ENCODE data around the gene PTPRM.

PTPRM gene

DNA sequence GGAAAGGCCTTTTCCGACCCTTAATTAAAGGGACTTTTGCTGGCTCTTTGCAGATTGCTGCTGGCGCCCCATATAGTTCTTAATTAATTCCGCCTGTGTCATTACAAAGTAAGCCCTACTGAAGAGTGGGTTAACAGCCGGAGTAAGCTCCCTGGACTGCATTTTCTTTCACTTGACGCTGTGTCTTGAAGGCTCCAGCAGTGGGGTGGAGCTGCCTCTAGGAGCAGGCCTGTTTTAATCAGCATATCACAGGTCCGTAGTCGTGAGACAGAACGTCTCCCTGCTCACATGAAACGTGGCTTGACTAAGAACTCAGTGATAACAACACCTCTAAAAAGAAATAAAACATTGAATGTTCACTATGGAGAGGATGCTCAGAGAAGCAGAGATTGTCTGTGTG, 712.2 kb downstream of the PTPRM start:
- Histone ChIP-seq H3K27ac (ENCODE audit: low read length, poor library complexity, severe bottlenecking) (no peak overlapping the region), H3K27me3 (ENCODE audit: control insufficient read depth in 1 of 2, insufficient read depth in 1 of 2, low read length in 2 of 2) (no peaks in the 10 kb centered on the region), H3K4me1 (ENCODE audit: control insufficient read depth, insufficient read depth, low read depth, low read length) (no peaks in the 10 kb centered on the region), H4K8ac (ENCODE audit: low read length) (no peak overlapping the region), H3K18ac (ENCODE audit: low read depth in 1 of 2, low read length in 2 of 2) (no peak overlapping the region), H3K14ac (ENCODE audit: low read length in 2 of 2) (no peak overlapping the region), H2BK5ac (ENCODE audit: low read depth, low read length, poor library complexity, severe bottlenecking) (no peak overlapping the region), H3K4me2 (ENCODE audit: low read length, poor library complexity, severe bottlenecking) (no peak overlapping the region), H3K4ac (ENCODE audit: low read depth in 1 of 2, low read length in 2 of 2) (no peak overlapping the region), H3K79me1 (replicated peaks; ENCODE audit: low read length, poor library complexity, severe bottlenecking) (peaks cover 12% of the 10 kb centered on the region), H3K9me3 (ENCODE audit: control insufficient read depth, low read length) (no peaks in the 10 kb centered on the region), H3K36me3 (ENCODE audit: control insufficient read depth in 1 of 2, insufficient read depth in 2 of 2, low read depth in 1 of 2, low read length in 2 of 2) (peaks cover 0 to 2% of the 10 kb centered on the region in 2 experiments), H4K91ac (ENCODE audit: low read length) (no peak overlapping the region), H2BK12ac (ENCODE audit: low read length in 2 of 2) (no peak overlapping the region), H2AK5ac (ENCODE audit: low read length, severe bottlenecking) (no peak overlapping the region), H2BK15ac (ENCODE audit: low read depth, poor library complexity, severe bottlenecking) (no peak overlapping the region), H2BK120ac (ENCODE audit: low read depth, low read length) (no peak overlapping the region), H3K23ac (ENCODE audit: low read length in 2 of 2) (no peak overlapping the region), H2AFZ (ENCODE audit: low read depth, low read length) (no peak overlapping the region), H3K9ac (ENCODE audit: low read length) (no peak overlapping the region), H3K4me3 (ENCODE audit: insufficient read depth in 1 of 2, low read depth in 1 of 2, low read length in 2 of 2) (no peak overlapping the region)
- 82% methylated on average over 6 of the region's 9 CpGs for WGBS
- DNase-seq = no peak

DNA sequence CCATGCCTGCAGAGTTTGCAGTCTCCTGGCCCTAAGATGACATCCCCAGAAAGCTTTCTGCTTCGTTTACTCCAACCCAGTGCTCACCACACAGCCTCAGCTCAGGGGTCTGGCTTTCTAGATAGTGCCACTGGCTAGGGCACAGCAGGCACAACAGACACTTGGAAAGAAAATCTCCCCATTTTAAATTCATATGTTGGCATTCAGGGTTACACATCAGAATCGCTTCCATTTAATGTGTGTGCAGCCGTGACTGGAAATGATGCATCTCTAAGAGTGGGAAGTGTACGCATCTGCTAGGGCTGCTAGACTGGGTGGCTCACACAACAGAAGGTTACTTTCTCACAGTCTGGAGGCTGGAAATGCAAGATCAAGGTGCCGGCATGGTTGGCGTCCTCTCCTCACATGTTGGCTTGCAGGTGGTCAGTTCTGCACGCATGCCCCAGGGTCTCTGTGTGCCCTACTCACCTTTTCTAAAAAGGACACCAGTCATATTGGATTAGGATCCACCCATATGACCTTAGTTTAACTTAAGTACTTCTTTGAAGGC, 712.7 kb downstream of the PTPRM start:
- H3K4me2 ChIP-seq (ENCODE audit: low read length, poor library complexity, severe bottlenecking) = no peak overlapping the region
- 91% methylated on average over 7 of the region's 7 CpGs for WGBS

DNA sequence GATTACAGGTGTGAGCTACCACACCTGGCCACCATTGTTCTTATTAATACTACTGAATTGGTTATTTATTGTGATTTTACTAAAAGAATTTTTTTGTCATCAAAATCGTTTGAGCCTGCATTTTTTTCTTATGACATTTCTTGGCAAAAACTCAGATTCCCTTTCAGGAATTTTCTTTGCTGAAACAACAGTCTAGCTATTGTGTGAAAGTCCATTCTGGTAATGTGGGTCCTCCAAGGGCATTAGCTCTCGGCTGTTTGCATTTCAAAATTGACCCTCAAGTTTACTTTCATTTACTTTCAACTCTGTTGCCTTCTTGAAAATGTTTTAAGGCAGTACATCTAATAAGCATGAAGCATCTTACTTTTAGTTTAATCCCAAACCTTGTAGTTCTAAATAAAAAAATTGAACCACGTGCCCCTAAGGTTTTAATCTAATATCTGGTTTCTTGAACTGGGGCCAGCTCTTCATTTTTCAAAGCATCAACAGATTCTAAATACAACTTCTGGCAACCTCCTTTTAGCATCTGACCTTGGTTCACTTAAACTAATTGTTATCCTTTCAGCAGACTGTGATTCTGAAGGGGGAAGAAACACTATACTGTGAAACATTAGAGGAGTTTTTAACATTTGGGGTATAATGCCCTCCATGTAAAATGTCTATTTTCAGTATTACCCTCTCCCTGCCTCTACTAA, 716.9 kb downstream of the PTPRM start:
- H3K36me3 ChIP-seq (ENCODE audit: control insufficient read depth in 1 of 2, insufficient read depth in 2 of 2, low read depth in 1 of 2, low read length in 2 of 2) = peaks cover 0 to 6% of the 10 kb centered on the region in 2 experiments
- no peak overlapping the region for H4K8ac ChIP-seq (ENCODE audit: low read length)
- peak overlapping the region; percentile 36 for H3K27ac ChIP-seq (ENCODE audit: low read length, poor library complexity, severe bottlenecking)
- no peak overlapping the region for H2BK15ac ChIP-seq (ENCODE audit: low read depth, poor library complexity, severe bottlenecking)
- peaks cover 4% of the 10 kb centered on the region for H3K79me1 ChIP-seq (replicated peaks; ENCODE audit: low read length, poor library complexity, severe bottlenecking)
- H3K4me3 ChIP-seq (ENCODE audit: insufficient read depth in 1 of 2, low read depth in 1 of 2, low read length in 2 of 2) = no peak overlapping the region
- H2AK5ac ChIP-seq (ENCODE audit: low read length, severe bottlenecking) = no peak overlapping the region
- H3K23ac ChIP-seq (ENCODE audit: low read length in 2 of 2) = no peak overlapping the region
- no peak overlapping the region for H2BK120ac ChIP-seq (ENCODE audit: low read depth, low read length)
- H3K14ac ChIP-seq (ENCODE audit: low read length in 2 of 2) = no peak overlapping the region
- no peak overlapping the region for H3K4ac ChIP-seq (ENCODE audit: low read depth in 1 of 2, low read length in 2 of 2)
- no peak for DNase-seq
- no peak overlapping the region for H2BK5ac ChIP-seq (ENCODE audit: low read depth, low read length, poor library complexity, severe bottlenecking)
- peaks cover 2% of the 10 kb centered on the region for H3K4me1 ChIP-seq (ENCODE audit: control insufficient read depth, insufficient read depth, low read depth, low read length)
- H2BK12ac ChIP-seq (ENCODE audit: low read length in 2 of 2) = no peak overlapping the region
- no peaks in the 10 kb centered on the region for H3K27me3 ChIP-seq (ENCODE audit: control insufficient read depth in 1 of 2, insufficient read depth in 1 of 2, low read length in 2 of 2)
- no peak overlapping the region for H3K9ac ChIP-seq (ENCODE audit: low read length)
- no peak overlapping the region for H3K18ac ChIP-seq (ENCODE audit: low read depth in 1 of 2, low read length in 2 of 2)
- H4K91ac ChIP-seq (ENCODE audit: low read length) = no peak overlapping the region
- no peaks in the 10 kb centered on the region for H3K9me3 ChIP-seq (ENCODE audit: control insufficient read depth, low read length)
- no peak overlapping the region for H2AFZ ChIP-seq (ENCODE audit: low read depth, low read length)
- 100% methylated on average over 2 of the region's 3 CpGs for WGBS
- no peak overlapping the region for H3K4me2 ChIP-seq (ENCODE audit: low read length, poor library complexity, severe bottlenecking)

More for the DNA sequence above, 712.7 kb downstream of the PTPRM start:
- no peak overlapping the region for H3K14ac ChIP-seq (ENCODE audit: low read length in 2 of 2)
- H2AK5ac ChIP-seq (ENCODE audit: low read length, severe bottlenecking) = no peak overlapping the region
- H2BK15ac ChIP-seq (ENCODE audit: low read depth, poor library complexity, severe bottlenecking) = no peak overlapping the region
- no peak overlapping the region for H2AFZ ChIP-seq (ENCODE audit: low read depth, low read length)
- no peak overlapping the region for H2BK5ac ChIP-seq (ENCODE audit: low read depth, low read length, poor library complexity, severe bottlenecking)
- H3K23ac ChIP-seq (ENCODE audit: low read length in 2 of 2) = no peak overlapping the region
- H3K4ac ChIP-seq (ENCODE audit: low read depth in 1 of 2, low read length in 2 of 2) = no peak overlapping the region
- no peak overlapping the region for H3K27ac ChIP-seq (ENCODE audit: low read length, poor library complexity, severe bottlenecking)
- H3K9ac ChIP-seq (ENCODE audit: low read length) = no peak overlapping the region
- peaks cover 12% of the 10 kb centered on the region for H3K79me1 ChIP-seq (replicated peaks; ENCODE audit: low read length, poor library complexity, severe bottlenecking)
- no peak overlapping the region for H2BK120ac ChIP-seq (ENCODE audit: low read depth, low read length)
- no peak overlapping the region for H3K4me3 ChIP-seq (ENCODE audit: insufficient read depth in 1 of 2, low read depth in 1 of 2, low read length in 2 of 2)
- H3K18ac ChIP-seq (ENCODE audit: low read depth in 1 of 2, low read length in 2 of 2) = no peak overlapping the region
- no peak overlapping the region for H4K8ac ChIP-seq (ENCODE audit: low read length)
- no peak overlapping the region for H2BK12ac ChIP-seq (ENCODE audit: low read length in 2 of 2)
- H3K4me1 ChIP-seq (ENCODE audit: control insufficient read depth, insufficient read depth, low read depth, low read length) = no peaks in the 10 kb centered on the region
- peaks cover 0 to 2% of the 10 kb centered on the region in 2 experiments for H3K36me3 ChIP-seq (ENCODE audit: control insufficient read depth in 1 of 2, insufficient read depth in 2 of 2, low read depth in 1 of 2, low read length in 2 of 2)
- DNase-seq = no peak
- H3K27me3 ChIP-seq (ENCODE audit: control insufficient read depth in 1 of 2, insufficient read depth in 1 of 2, low read length in 2 of 2) = no peaks in the 10 kb centered on the region
- no peak overlapping the region for H4K91ac ChIP-seq (ENCODE audit: low read length)
- H3K9me3 ChIP-seq (ENCODE audit: control insufficient read depth, low read length) = no peaks in the 10 kb centered on the region

DNA sequence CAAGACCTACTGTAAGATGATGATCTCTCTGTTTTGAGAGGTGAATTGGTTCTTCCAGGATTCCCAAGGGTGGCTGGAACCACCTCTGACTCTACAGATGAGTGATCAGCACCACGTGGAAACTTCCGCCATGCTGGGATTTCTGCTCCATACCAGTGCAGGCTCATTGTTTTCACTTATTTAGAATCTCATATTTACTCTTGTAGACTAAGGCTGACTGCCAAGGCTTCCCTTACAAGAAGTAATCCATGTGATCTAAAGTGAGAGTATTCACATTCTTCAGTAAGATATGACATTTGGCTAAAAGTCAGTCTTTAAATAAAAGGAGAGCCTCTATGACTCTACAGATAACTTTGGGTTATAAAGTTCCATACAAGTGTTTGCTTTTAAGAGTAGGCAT, 719.2 kb downstream of the PTPRM start:
- H3K27me3 ChIP-seq (ENCODE audit: control insufficient read depth in 1 of 2, insufficient read depth in 1 of 2, low read length in 2 of 2) = no peaks in the 10 kb centered on the region
- no peak overlapping the region for H2AFZ ChIP-seq (ENCODE audit: low read depth, low read length)
- no peak overlapping the region for H2BK15ac ChIP-seq (ENCODE audit: low read depth, poor library complexity, severe bottlenecking)
- no peak overlapping the region for H3K9ac ChIP-seq (ENCODE audit: low read length)
- H3K4ac ChIP-seq (ENCODE audit: low read depth in 1 of 2, low read length in 2 of 2) = no peak overlapping the region
- H2BK120ac ChIP-seq (ENCODE audit: low read depth, low read length) = no peak overlapping the region
- no peaks in the 10 kb centered on the region for H3K9me3 ChIP-seq (ENCODE audit: control insufficient read depth, low read length)
- no peak overlapping the region for H2AK5ac ChIP-seq (ENCODE audit: low read length, severe bottlenecking)
- H2BK12ac ChIP-seq (ENCODE audit: low read length in 2 of 2) = no peak overlapping the region
- peaks cover 2% of the 10 kb centered on the region for H3K4me1 ChIP-seq (ENCODE audit: control insufficient read depth, insufficient read depth, low read depth, low read length)
- peaks cover 0 to 3% of the 10 kb centered on the region in 2 experiments for H3K36me3 ChIP-seq (ENCODE audit: control insufficient read depth in 1 of 2, insufficient read depth in 2 of 2, low read depth in 1 of 2, low read length in 2 of 2)
- 83% methylated on average over 1 of the region's 2 CpGs for WGBS
- peaks cover 7% of the 10 kb centered on the region for H3K79me1 ChIP-seq (replicated peaks; ENCODE audit: low read length, poor library complexity, severe bottlenecking)
- no peak overlapping the region for H3K14ac ChIP-seq (ENCODE audit: low read length in 2 of 2)
- no peak overlapping the region for H4K8ac ChIP-seq (ENCODE audit: low read length)
- H3K4me2 ChIP-seq (ENCODE audit: low read length, poor library complexity, severe bottlenecking) = no peak overlapping the region
- no peak overlapping the region for H4K91ac ChIP-seq (ENCODE audit: low read length)
- no peak overlapping the region for H3K18ac ChIP-seq (ENCODE audit: low read depth in 1 of 2, low read length in 2 of 2)
- no peak overlapping the region for H3K23ac ChIP-seq (ENCODE audit: low read length in 2 of 2)
- DNase-seq = no peak
- no peak overlapping the region for H2BK5ac ChIP-seq (ENCODE audit: low read depth, low read length, poor library complexity, severe bottlenecking)
- H3K27ac ChIP-seq (ENCODE audit: low read length, poor library complexity, severe bottlenecking) = no peak overlapping the region
- no peak overlapping the region for H3K4me3 ChIP-seq (ENCODE audit: insufficient read depth in 1 of 2, low read depth in 1 of 2, low read length in 2 of 2)

All from mesenchymal stem cell (in vitro differentiated cells and primary cell).